Measurements from ENCODE around the gene NCOR1. TPM values are rescaled to one million over a fixed set of nuclear protein-coding genes. Genes with fewer than 3 reads are reported as not detected.

NCOR1 gene
- total and polyA plus RNA-seq, 10 of the 15 experiments (the other 5 are each of a cell fraction or from before 2014, with no cell fraction given) = 34.5 to 135 (median 82.9) TPM

DNA sequence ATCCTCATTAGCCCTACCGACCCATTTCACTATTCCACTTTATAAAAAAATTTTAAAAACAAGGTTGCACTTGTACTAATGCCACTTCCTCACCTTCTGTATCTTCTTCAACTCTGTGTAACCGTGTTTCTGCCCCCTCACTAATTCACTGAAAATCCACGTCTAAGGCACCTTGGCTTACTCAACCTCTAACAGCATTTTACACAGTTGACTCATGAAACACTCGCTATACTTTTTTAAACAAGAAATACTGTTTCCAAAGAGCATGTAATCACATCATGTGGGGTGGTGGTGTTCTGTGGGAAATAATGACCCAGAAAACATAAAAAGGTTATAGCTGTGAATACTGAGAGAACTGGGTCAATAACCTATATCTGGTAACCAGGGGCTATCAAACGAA, 79.9 kb downstream of the NCOR1 start (continued):
- TF ChIP-seq, protein P1, sequence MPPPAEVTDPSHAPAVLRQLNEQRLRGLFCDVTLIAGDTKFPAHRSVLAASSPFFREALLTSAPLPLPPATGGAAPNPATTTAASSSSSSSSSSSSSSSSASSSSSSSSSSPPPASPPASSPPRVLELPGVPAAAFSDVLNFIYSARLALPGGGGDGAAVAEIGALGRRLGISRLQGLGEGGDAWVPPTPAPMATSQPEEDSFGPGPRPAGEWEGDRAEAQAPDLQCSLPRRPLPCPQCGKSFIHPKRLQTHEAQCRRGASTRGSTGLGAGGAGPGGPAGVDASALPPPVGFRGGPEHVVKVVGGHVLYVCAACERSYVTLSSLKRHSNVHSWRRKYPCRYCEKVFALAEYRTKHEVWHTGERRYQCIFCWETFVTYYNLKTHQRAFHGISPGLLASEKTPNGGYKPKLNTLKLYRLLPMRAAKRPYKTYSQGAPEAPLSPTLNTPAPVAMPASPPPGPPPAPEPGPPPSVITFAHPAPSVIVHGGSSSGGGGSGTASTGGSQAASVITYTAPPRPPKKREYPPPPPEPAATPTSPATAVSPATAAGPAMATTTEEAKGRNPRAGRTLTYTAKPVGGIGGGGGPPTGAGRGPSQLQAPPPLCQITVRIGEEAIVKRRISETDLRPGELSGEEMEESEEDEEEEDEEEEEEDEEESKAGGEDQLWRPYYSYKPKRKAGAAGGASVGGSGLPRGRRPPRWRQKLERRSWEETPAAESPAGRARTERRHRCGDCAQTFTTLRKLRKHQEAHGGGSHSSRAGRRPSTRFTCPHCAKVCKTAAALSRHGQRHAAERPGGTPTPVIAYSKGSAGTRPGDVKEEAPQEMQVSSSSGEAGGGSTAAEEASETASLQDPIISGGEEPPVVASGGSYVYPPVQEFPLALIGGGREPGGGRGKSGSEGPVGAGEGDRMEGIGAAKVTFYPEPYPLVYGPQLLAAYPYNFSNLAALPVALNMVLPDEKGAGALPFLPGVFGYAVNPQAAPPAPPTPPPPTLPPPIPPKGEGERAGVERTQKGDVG (CRISPR knock-in tag; IDR thresholded peaks at IDR 0.05) = no peak
- TF ChIP-seq, protein P2, sequence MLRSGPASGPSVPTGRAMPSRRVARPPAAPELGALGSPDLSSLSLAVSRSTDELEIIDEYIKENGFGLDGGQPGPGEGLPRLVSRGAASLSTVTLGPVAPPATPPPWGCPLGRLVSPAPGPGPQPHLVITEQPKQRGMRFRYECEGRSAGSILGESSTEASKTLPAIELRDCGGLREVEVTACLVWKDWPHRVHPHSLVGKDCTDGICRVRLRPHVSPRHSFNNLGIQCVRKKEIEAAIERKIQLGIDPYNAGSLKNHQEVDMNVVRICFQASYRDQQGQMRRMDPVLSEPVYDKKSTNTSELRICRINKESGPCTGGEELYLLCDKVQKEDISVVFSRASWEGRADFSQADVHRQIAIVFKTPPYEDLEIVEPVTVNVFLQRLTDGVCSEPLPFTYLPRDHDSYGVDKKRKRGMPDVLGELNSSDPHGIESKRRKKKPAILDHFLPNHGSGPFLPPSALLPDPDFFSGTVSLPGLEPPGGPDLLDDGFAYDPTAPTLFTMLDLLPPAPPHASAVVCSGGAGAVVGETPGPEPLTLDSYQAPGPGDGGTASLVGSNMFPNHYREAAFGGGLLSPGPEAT (IDR thresholded peaks at IDR 0.05; ENCODE audit: low read depth) = no peak
- TF ChIP-seq EED (IDR thresholded peaks at IDR 0.05; ENCODE audit: low read depth) (no peak), POLR2AphosphoS2 (IDR thresholded peaks at IDR 0.05; ENCODE audit: low read depth, low read length) (no peak)

DNA sequence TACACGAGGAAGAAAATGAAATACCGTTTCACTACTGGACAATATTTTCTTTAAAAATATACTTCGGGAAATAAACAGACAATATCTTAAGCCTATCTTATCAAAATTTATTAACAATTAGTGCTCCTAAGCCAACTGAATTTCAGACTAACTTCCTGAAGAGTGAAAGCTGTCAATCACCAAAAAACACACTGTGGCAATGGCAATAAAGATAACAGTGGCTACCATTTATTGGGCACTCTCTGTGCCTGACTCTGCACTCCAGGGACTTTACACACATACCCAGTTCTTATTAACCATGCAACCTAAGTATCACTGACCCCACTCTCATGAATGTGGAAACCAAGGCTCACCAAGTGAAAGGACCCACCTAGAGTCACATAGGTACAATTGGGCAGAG, 83.7 kb downstream of the NCOR1 start:
- no peak for ATAC-seq
- no peak overlapping the region for H2AFZ ChIP-seq (ENCODE audit: control insufficient read depth, low read depth, low read length)
- TF ChIP-seq FOS (IDR thresholded peaks at IDR 0.05; ENCODE audit: borderline replicate concordance, extremely low read depth, insufficient read length) = no peak
- no peak for TF ChIP-seq SIX5 (IDR thresholded peaks at IDR 0.05; ENCODE audit: low read depth, low read length, severe bottlenecking)
- TF ChIP-seq MTA2 (IDR thresholded peaks at IDR 0.05; ENCODE audit: low read depth) = no peak
- no peak for TF ChIP-seq BCL11A (IDR thresholded peaks at IDR 0.05; ENCODE audit: low read depth, low read length)
- TF ChIP-seq NFIC (IDR thresholded peaks at IDR 0.05; ENCODE audit: low read depth, low read length) = no peak
- no peak for TF ChIP-seq TAF1 (IDR thresholded peaks at IDR 0.05; ENCODE audit: borderline replicate concordance, low read depth, low read length)
- no peak for FAIRE-seq
- no peak for DNase-seq (ENCODE audit: low read depth, low spot score)
- H3K27ac ChIP-seq (ENCODE audit: control insufficient read depth, insufficient read depth) = no peak overlapping the region
- H3K79me2 ChIP-seq (ENCODE audit: control insufficient read depth, insufficient read depth, low read length) = no peaks in the 10 kb centered on the region
- H3K27me3 ChIP-seq (replicated peaks in 1 of 2; ENCODE audit: control insufficient read depth in 2 of 2, insufficient read depth in 2 of 2, low read length in 1 of 2) = no peaks in the 10 kb centered on the region
- peaks cover 8% of the 10 kb centered on the region in 2 experiments for H3K36me3 ChIP-seq (ENCODE audit: control insufficient read depth in 2 of 2, insufficient read depth in 2 of 2, low read length in 1 of 2)
- POLR2A ChIA-PET = no interaction called here
- RAD21 ChIA-PET (ENCODE audit: unreplicated experiment) = no interaction called here
- no peaks in the 10 kb centered on the region for H4K20me1 ChIP-seq (ENCODE audit: control insufficient read depth, insufficient read depth)
- SMC1A ChIA-PET (ENCODE audit: uncharacterized antibody, unreplicated experiment) = no interaction called here
- in situ Hi-C loops (cut with MboI) = no loop called here
- no TSS peak for BruUV-seq (replicated peaks)
- no peak overlapping the region for H3K4me2 ChIP-seq (ENCODE audit: control insufficient read depth, insufficient read depth)
- 97% methylated on average over 3 of the region's 3 CpGs for WGBS (ENCODE audit: insufficient coverage, insufficient replicate concordance, low lambda C conversion rate, missing lambda C conversion rate)
- H3K9me3 ChIP-seq (replicated peaks; ENCODE audit: control insufficient read depth, insufficient read depth, low read length) = no peaks in the 10 kb centered on the region
- CTCF ChIA-PET = no interaction called here
- no peak overlapping the region for H3K4me3 ChIP-seq
- no peak overlapping the region for H3K9ac ChIP-seq (ENCODE audit: control insufficient read depth, insufficient read depth, low read length)
- intact Hi-C loops (cut with micrococcal nuclease; ENCODE audit: unreplicated experiment) = no loop called here
- H3K4me1 ChIP-seq (ENCODE audit: control insufficient read depth, insufficient read depth, low read length) = no peaks in the 10 kb centered on the region

Measured in GM12878 (cell line).